Measurements from ENCODE around the gene CTNNB1. TPM values are rescaled to one million over a fixed set of nuclear protein-coding genes. Genes with fewer than 3 reads are reported as not detected.

The CTNNB1 gene
- total and polyA plus RNA-seq, 2 of the 13 experiments (the other 11 are each of a cell fraction or from before 2014, with no cell fraction given), result 398 to 489 TPM

DNA sequence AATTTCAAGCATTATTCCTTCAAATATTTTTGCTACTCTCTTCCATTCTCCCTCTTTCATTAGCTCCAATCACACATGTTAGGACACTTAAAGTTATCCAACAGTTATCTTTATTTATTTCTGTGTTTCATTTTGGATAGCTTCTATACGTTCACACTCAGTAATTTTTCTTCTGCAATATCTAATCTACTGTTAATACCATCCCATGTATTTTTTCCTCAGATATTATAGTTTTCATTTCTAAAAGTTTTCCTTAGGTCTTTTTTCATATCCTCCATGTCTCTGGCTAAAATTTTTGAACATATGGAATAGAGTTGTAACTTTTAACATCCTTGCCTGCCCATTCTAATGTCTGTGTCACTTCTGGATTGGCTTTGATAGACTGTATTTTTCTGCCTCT, 73.4 kb downstream of the CTNNB1 start:
- Histone ChIP-seq H3K4me3 (replicated peaks in 1 of 3; ENCODE audit: insufficient read depth in 1 of 3, low read depth in 2 of 3, low read length in 3 of 3) (no peak overlapping the region), H3K9me3 (ENCODE audit: low read length) (no peaks in the 10 kb centered on the region), H3K4me1 (ENCODE audit: insufficient read depth, low read length) (peaks cover 71% of the 10 kb centered on the region), H3K9ac (ENCODE audit: insufficient read depth, low read depth, low read length) (no peak overlapping the region), H3K36me3 (replicated peaks in 1 of 2; ENCODE audit: control insufficient read depth in 1 of 2, insufficient read depth in 2 of 2, low read length in 2 of 2) (no peaks in the 10 kb centered on the region; a peak in 1 of 5 replicates), H4K20me1 (ENCODE audit: insufficient read depth, low read length) (no peaks in the 10 kb centered on the region), H3K4me2 (ENCODE audit: low read depth, low read length) (no peak overlapping the region), H3K27me3 (ENCODE audit: control insufficient read depth in 1 of 2, insufficient read depth in 2 of 2, low read length in 2 of 2) (no peaks in the 10 kb centered on the region), H3K27ac (ENCODE audit: extremely low read length, insufficient read depth, low read length) (no peak overlapping the region), H2AFZ (ENCODE audit: low read length) (no peak overlapping the region), H3K79me2 (ENCODE audit: insufficient read depth, low read length) (peaks cover 26% of the 10 kb centered on the region)
- TF ChIP-seq FOXK1 (CRISPR knock-in tag; IDR thresholded peaks at IDR 0.05; ENCODE audit: borderline replicate concordance, low read depth), result no peak
- TF ChIP-seq, protein P1, sequence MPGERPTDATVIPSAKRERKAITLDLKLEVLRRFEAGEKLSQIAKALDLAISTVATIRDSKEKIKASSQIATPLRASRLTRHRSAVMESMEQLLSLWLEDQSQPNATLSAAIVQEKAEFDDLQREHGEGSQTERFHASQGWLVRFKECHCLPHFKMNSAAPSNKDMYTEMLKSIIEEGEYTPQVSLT (CRISPR knock-in tag; IDR thresholded peaks at IDR 0.05; ENCODE audit: borderline replicate concordance, low read depth), result no peak
- TF ChIP-seq PHB2 (IDR thresholded peaks at IDR 0.05; ENCODE audit: partially characterized antibody), result no peak
- TF ChIP-seq ONECUT2 (CRISPR knock-in tag; IDR thresholded peaks at IDR 0.05), result no peak
- 100% methylated on average over 1 of the region's 1 CpG for WGBS (ENCODE audit: low lambda C conversion rate)
- in situ Hi-C loops (cut with HindIII; ENCODE audit: extremely low pct_ligation_motif_present, low pct_unique_long_range_greater_than_20kb), result no loop called here
- POLR2A ChIA-PET, result no interaction called here
- no peak for FAIRE-seq
- no peak for ATAC-seq
- intact Hi-C loops (cut with micrococcal nuclease; ENCODE audit: unreplicated experiment), result no loop called here
- BruUV-seq (replicated peaks), result no TSS peak
- DNase-seq (ENCODE audit: low spot score), result no peak
- CTCF ChIA-PET (ENCODE audit: low intra/inter-chr PET ratio, low total read pairs), result no interaction called here

- H3K9ac ChIP-seq (ENCODE audit: insufficient read depth, low read depth, low read length), result peak overlapping the region; percentile 55
- TF ChIP-seq PAWR (CRISPR knock-in tag; IDR thresholded peaks at IDR 0.05; ENCODE audit: borderline replicate concordance) (no peak), TEAD3 (CRISPR knock-in tag; optimal IDR thresholded peaks at IDR 0.05; ENCODE audit: borderline replicate concordance) (peak; percentile 97), LCORL (IDR thresholded peaks at IDR 0.05) (no peak), LCORL (CRISPR knock-in tag; IDR thresholded peaks at IDR 0.05) (peak; percentile 41; the same call in 1 of the 2 replicates), TMF1 (CRISPR knock-in tag; IDR thresholded peaks at IDR 0.05; ENCODE audit: low read depth) (no peak), PHF8 (CRISPR knock-in tag; IDR thresholded peaks at IDR 0.05) (0 out of 2 replicates have a peak, but pooled peaks have one; percentile 18), REXO4 (CRISPR knock-in tag; IDR thresholded peaks at IDR 0.05; ENCODE audit: borderline replicate concordance) (no peak)
- TF ChIP-seq, protein P2, sequence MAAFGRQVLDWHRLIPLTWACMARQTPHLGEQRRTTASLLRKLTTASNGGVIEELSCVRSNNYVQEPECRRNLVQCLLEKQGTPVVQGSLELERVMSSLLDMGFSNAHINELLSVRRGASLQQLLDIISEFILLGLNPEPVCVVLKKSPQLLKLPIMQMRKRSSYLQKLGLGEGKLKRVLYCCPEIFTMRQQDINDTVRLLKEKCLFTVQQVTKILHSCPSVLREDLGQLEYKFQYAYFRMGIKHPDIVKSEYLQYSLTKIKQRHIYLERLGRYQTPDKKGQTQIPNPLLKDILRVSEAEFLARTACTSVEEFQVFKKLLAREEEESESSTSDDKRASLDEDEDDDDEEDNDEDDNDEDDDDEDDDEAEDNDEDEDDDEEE (CRISPR knock-in tag; IDR thresholded peaks at IDR 0.05), result no peak
- TF ChIP-seq, protein P3, sequence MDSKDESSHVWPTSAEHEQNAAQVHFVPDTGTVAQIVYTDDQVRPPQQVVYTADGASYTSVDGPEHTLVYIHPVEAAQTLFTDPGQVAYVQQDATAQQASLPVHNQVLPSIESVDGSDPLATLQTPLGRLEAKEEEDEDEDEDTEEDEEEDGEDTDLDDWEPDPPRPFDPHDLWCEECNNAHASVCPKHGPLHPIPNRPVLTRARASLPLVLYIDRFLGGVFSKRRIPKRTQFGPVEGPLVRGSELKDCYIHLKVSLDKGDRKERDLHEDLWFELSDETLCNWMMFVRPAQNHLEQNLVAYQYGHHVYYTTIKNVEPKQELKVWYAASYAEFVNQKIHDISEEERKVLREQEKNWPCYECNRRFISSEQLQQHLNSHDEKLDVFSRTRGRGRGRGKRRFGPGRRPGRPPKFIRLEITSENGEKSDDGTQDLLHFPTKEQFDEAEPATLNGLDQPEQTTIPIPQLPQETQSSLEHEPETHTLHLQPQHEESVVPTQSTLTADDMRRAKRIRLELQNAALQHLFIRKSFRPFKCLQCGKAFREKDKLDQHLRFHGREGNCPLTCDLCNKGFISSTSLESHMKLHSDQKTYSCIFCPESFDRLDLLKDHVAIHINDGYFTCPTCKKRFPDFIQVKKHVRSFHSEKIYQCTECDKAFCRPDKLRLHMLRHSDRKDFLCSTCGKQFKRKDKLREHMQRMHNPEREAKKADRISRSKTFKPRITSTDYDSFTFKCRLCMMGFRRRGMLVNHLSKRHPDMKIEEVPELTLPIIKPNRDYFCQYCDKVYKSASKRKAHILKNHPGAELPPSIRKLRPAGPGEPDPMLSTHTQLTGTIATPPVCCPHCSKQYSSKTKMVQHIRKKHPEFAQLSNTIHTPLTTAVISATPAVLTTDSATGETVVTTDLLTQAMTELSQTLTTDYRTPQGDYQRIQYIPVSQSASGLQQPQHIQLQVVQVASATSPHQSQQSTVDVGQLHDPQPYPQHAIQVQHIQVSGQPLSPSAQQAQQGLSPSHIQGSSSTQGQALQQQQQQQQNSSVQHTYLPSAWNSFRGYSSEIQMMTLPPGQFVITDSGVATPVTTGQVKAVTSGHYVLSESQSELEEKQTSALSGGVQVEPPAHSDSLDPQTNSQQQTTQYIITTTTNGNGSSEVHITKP (CRISPR knock-in tag; IDR thresholded peaks at IDR 0.05; ENCODE audit: low read depth), result 0 out of 2 replicates have a peak, but pooled peaks have one; percentile 56
Observed at GRCh38 chr3:41274944-41275668, 75.8 kb downstream of the CTNNB1 start.

More at GRCh38 chr3:41274944-41275668, 75.8 kb downstream of the CTNNB1 start:
- CTCF ChIA-PET (ENCODE audit: low intra/inter-chr PET ratio, low total read pairs), result no interaction called here
- peak; percentile 93 for ATAC-seq
- Histone ChIP-seq H3K36me3 (replicated peaks in 1 of 2; ENCODE audit: control insufficient read depth in 1 of 2, insufficient read depth in 2 of 2, low read length in 2 of 2) (no peaks in the 10 kb centered on the region; a peak in 1 of 5 replicates), H3K4me3 (replicated peaks in 1 of 3; ENCODE audit: insufficient read depth in 1 of 3, low read depth in 2 of 3, low read length in 3 of 3) (peak overlapping the region; percentile 15 to 59 (median 40); a peak in 3 of 6 replicates), H3K9me3 (ENCODE audit: low read length) (no peaks in the 10 kb centered on the region), H3K4me1 (ENCODE audit: insufficient read depth, low read length) (peaks cover 65% of the 10 kb centered on the region), H3K27me3 (ENCODE audit: control insufficient read depth in 1 of 2, insufficient read depth in 2 of 2, low read length in 2 of 2) (no peaks in the 10 kb centered on the region), H3K4me2 (ENCODE audit: low read depth, low read length) (peak overlapping the region; percentile 63), H3K79me2 (ENCODE audit: insufficient read depth, low read length) (peaks cover 24% of the 10 kb centered on the region), H4K20me1 (ENCODE audit: insufficient read depth, low read length) (no peaks in the 10 kb centered on the region), H3K27ac (ENCODE audit: extremely low read length, insufficient read depth, low read length) (peak overlapping the region; percentile 81), H2AFZ (ENCODE audit: low read length) (no peak overlapping the region)
- intact Hi-C loops (cut with micrococcal nuclease; ENCODE audit: unreplicated experiment), result loop anchor here (2.0 to 5.0 kb wide), 2 partner anchors 28 to 73 kb away; no protein-coding TSS in a partner anchor
- BruUV-seq (replicated peaks), result no TSS peak
- peak; percentile 88 for DNase-seq (ENCODE audit: low spot score)
- peak; percentile 90 for FAIRE-seq
- in situ Hi-C loops (cut with HindIII; ENCODE audit: extremely low pct_ligation_motif_present, low pct_unique_long_range_greater_than_20kb), result no loop called here
- POLR2A ChIA-PET, result interaction anchor here (1.0 to 4.0 kb wide), 4 partner anchors 10 to 75 kb away, joined by 3 to 20 read pairs (median 3); partner anchors contain the start of gene CTNNB1

Measured in HepG2 (cell line).